HG03175 (cell line): ENCODE data around the gene ACP7.
"Not testable (repeated sequence)": the region's sequence is repeated elsewhere in the genome, so short reads cannot be mapped to it uniquely, and the experiment has no call there.

ENCODE experiments used
- ATAC-seq: cut with Tn5 transposase; IDR thresholded peaks from one replicate; pipeline ENCODE4 v1.9.1; 2021; ENCODE audit warnings: mild to moderate bottlenecking, moderate library complexity; ENCODE audit not compliant: unreplicated experiment

Gene ACP7

DNA sequence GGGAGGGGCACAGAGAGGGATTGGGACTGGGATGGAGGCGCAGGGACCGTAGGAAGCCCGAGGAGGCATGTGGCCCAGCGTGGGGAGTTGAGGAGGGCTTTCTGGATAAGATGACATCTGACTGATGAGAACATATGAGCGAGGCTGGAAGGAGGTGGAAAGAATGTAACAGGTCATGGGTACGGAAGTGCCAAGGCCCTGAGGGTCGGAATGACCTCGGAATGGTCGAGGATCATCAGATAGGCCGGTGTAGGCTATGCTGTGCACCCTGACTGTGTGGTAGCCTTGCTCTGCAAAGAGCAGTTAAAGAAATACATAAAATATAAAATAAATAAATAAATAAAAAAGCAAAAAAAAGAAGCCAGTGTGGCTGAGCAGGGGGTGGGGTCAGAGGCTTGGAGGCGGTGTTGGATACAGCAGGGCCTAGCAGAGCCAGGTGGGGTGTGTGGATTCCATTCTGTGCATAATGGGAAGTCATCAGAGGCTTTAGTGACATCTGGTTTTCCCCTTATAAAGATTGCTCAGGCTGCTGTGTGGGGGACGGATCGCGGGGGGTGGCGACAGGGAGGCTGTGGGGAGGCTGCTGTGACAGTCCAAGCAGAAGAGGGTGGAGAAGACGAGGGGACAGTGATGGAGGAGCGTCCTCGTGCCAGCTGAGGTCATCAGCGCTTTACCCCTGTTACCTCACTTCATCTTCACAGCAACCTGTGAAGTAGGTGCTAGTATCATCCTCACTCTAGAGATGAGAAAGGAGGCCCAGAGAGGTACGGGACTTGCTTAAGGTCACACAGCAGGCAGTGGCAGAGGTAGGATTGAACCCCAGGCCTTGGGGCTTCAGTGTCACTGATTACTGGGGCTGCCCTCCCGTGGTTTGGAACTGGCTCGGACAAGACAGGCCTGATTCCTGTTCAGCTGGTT, 46.4 kb downstream of the ACP7 start:
- ATAC-seq = no peak

DNA sequence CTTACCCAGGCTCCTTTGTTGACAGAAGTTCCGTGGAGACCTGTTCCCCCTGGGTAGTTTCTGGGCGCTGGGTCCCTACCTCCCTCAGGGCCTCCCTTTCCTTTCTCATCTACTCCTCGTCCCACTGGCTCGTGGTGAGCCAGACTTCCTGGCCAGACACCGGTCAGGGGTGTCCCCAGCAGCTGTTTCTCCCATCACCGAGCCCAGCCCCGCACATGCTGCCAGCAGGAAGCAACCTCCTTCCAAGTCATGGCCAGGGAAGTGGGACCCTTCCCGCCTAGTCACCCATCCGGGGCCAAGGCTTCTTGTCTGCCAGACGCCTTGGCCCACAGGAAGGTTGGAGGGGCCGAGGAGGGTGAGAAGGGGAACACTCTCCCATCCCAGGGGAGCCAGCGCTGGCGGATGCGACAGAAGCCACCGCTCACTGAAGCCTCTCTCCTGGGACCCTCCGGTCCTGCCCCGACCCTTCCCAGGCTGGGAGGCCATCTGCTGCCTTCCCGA, 47.1 kb downstream of the ACP7 start:
- no peak for ATAC-seq

DNA sequence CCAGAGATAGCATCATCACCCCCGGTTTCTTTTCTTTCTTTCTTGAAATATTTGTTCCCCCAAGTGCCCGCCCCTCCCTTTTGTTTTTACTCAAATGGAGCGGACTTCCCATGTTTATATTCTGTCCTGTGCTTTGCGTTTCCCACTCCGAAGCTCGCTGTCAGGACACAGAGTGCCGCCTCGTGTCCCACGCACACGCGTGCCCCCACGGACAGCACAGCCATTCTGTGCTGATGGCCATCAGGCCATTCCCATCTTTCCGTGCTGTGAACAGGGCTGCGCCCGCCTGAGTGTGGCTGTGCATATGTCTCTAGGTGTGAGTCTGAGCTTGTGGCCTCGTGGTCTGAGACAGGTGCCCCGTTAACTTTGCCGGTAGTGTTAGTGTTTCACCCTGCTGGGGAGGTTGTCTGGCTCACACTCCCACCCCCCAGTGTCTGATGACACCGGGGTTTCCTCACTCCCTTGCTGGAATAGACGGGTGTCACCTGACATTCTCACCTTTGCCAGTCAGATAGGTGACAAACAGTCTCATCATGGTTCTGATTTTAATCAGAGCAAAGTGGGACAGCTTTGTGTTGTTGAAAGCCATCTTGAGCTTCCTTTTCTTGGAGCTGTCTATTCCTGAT, 48.3 kb downstream of the ACP7 start:
- ATAC-seq = no peak

DNA sequence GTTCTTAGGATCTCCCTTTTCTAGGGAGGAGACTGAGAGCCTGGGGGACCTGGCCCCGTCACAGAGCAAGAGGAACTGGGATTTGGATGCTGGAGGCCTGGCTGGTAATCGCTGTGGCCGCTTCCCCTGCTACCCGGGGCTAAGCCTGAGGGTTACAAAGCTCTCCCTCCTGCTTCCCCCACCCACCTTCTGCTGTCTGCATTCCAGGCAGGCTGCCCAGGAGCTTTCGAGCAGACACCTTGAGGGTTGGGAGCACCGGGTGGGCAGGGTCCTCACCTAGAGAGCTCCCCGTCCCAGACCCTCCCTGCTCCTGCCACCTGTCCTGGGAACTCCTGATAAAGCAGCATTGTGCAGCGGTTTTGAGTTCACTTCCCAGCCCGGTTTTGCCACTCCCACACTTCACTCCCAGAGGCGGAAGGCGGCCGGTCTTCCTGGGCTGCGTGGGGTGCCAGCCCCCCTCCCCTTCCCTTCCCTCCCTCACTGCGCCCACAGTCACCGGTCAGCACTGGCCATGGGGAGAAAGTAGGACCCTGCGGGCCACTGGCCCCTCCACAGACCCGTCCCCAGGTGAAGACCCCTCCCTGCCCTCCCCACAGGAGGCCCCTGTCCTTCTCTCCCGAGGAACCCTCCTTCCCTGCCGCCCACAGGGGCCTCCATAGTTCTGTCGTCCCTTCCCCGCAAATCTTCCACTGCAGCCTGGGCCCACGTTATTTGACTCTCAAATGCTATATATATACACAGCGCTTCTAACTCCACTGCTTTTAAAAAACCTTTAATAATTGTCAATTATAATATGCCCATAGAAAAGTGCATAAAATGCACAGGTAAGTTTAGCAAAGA, 49.5 kb downstream of the ACP7 start:
- ATAC-seq = no peak

DNA sequence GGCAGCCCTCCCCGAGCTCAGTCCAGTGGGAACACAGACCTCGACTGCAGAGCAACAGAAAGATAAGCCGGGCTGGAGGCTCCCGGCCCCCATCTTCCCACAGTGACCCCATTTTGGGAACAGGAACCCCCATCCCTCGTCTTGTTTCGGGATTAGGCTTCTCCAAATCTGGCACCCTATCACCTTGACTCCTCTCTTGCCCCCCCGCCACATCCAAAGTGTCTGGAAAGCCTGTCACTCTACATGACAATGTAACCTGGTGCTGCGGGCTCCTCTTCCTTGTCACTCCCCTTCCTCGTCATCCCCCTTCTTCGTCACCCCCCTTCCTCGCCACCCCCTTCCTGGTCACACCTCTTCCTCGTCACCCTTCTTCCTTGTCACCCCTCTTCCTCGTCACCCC, 51.5 kb downstream of the ACP7 start:
- no peak for ATAC-seq

DNA sequence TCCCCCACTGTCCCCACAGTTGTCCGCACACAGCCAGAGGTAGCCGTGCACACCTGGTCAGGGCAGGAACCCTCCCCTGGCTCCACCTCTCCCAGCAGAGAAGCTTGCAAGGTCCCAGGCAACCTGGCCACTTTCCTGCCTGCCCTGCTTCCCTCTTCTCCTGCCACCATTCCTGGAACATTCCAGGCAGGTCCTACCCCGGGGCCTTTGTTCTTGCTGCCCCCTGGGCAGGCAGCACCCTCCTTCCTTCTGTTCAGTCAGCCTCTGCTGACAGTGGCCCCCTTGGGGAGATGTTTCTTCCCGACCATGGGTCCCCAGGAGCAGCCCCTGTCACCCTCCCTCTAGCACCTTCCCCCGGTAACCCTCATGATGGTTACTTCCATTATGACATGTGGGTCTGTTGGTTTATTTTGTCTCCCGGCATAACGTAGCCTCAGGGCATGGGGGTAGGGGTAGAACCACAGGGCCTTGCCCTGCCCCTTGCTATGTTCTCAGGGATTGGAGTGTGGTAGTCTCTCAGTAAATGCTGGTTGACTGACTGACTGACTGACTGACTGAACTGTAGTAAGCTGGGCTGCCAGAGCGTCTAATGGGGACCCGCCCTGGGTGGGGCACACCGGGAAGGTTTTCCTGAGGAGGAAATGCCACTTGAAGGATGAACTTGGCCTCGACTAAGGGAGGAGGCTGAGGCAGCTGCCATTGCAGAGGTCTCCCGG, 52.2 kb downstream of the ACP7 start:
- ATAC-seq = no peak

DNA sequence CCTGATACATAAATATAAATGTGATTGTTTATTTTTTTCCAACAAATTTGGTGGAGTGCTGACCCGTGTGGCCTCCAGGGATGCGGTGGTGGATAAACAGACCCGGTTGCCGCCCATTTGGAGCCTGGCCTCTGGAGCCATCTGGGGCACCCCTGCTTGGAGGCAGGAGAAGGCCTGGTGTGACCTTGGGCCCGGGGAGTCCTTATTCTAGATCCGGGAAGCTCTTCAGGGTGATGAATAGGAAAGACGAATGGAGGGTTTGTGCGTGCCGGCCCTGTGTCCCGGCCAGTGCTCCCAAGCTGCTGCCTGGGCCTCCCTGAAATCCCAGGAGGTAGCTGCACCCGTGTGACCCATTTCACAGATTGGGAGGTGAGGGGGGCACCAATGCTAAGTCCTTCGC, 53.0 kb downstream of the ACP7 start:
- no peak for ATAC-seq

DNA sequence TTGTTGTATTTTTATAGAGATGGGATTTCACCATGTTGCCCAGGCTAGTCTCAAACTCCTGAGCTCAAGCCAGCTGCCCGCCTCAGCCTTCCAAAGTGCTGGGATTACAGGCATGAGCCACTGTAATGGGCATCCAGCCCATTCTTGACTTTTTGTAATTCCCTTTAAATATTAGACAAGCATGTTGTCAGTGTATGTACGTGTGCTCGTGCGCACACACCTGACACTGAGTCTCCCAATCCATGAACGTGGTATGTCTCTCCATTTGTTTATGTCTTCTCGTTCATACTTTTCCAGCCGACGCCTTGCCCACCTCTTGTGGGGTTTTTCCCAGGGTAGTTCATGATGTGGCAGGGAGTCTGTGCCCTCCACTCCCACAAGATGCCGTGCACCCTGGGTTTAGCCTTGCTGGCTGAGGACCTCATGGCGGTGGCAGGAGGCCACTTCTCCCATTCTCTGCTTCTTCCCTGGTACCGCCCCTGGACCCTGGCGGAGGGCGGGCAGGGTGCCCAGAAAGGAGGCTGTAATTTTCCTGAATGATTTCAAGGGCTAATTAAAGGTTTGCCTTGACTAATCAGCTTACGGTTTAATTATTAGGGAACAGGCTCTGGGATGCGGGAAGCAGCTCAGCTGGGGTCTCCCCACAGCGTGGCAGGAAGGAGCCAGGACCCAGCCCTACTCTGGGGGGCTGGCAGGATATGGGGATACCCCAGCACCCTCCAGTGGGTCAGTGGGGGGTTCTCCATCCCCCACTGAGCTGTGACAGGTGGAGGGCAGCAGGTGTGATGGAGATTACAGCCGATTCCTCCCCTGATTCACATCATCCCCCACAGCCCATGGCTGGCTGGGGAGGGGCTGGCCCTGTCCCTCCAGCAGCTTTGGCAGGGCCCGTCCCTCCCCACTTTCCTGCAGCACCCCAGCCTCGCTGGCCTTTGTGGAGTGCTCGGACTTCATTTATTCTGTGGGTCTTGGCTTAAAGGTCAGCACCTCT, 54.3 kb downstream of the ACP7 start:
- no peak for ATAC-seq

DNA sequence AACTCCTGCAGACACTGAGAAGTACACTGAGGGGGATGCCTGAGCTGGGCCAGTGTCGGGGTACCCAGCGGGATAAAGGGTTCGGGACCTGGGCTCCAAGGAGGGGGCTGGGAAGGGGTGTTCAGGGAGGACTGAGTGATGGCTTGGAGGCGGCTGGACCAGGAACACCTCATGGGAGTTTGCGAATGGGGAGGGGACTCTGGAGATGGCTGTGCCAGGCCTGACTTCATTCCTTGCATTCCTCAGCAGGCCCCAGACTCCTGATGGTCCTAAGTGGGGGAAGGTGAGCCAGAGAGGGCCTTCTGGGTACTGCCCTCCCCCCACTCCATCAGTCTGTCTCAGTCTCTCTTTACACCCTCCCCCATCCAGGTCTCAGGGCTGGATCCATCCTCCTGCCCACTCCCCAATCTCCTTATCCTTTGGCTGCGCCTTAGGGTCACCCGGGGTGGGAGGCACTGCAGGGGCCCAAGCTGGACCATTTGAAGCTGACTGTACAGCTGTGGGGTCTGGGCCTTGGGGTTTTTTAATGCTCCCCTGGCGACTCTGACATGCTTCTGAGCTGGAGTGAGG, 55.2 kb downstream of the ACP7 start:
- ATAC-seq = no peak

DNA sequence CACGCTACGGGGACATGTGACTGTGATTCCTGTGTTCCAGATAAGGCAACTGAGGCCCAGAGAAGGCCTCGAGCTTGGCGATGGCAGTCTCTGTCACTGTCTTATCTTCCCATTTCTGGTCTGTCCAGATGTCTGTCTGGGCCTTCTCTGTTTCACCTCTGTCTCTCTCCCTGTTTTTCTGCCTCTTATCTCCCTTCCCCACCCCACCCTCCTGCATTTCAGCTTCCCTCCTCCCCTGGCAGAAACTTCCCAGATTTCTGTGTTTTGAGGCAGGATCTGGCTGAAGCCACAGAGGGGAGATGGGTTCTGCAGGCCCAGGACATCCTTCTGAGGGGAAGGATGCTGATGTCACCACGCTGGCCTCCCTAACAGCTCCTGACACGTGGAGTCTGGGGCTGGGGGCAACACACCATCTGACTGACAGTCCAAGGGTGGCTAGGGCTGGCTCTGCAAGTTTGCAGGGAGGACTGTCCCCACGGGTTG, 55.8 kb downstream of the ACP7 start:
- ATAC-seq = no peak

DNA sequence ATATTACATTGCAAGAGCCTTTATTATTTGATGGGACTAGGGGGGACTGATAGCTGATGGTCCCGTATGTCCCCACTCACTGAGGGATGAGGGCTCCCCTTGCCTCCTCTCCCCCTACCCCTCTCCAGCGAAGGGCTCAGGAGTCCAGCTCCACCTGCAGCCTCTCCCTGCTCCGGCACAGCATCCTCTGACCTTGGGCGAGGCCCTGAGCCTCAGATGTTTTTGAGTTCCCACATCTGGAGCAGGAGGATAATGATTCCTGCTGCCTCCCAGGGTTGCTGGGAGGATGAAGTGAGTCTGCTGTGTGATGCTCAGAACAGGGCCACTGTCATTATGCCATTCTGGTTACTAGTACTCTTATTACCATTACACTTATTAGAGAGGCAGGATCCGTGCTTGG, 56.4 kb downstream of the ACP7 start:
- no peak for ATAC-seq

DNA sequence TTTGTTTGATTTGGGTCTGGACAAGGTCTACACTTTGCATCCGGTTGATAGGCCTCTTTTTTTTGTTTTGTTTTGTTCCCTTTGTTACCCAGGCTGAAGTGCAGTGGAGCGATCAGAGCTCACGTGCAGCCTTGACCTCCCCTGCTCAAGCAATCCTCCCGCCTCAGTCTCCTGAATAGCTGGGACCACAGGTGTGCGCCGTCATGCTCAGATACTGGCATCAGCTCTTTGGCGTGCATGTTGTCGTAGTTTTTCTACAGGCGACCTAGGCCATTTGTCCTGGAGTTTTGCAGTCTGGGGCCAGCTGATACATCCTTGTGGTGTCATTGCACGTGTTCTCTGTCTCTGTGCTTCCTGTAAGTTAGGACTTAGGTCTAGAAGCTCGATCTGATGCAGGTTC, 57.8 kb downstream of the ACP7 start:
- ATAC-seq = no peak

DNA sequence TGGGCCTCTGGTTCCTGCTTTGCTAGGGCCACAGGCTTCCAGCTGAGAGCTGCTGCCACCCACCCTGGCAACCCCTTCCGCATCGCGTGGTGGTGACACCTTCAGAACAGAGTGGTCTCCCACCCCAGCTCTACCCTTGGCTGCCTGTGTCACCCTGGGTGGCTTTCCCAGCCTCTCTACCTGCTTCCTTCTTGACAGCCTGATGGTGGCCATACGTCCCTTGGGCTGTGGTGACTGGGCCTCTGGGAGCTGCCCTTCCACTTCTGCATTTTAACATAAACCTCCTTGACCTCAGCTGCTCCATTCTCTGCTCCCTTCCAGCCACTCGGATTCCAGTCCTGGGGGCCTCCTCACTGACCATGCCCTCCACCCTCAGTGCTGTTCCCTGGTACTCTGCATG, 58.5 kb downstream of the ACP7 start:
- no peak for ATAC-seq

DNA sequence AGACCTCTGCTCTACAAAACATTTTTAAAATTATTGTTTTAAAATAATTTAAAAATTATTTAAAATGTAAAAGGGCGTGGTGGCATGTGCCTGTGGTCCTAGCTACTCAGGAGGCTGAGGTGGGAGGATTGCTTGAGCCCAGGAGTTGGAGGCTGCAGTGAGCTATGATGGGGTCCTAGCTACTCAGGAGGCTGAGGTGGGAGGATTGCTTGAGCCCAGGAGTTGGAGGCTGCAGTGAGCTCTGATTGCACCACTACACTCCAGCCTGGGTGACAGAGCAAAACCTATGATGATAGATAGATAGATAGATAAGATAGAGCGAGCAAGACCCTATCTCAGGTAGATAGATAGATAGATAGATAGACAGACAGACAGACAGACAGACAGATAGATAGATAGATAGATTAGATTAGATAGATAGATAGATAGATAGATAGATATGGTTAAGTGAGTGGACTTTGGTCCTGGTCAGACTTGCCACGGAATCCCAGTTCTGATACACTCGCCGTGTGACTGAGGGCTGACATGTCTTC, 59.7 kb downstream of the ACP7 start:
- not testable (repeated sequence) for ATAC-seq

DNA sequence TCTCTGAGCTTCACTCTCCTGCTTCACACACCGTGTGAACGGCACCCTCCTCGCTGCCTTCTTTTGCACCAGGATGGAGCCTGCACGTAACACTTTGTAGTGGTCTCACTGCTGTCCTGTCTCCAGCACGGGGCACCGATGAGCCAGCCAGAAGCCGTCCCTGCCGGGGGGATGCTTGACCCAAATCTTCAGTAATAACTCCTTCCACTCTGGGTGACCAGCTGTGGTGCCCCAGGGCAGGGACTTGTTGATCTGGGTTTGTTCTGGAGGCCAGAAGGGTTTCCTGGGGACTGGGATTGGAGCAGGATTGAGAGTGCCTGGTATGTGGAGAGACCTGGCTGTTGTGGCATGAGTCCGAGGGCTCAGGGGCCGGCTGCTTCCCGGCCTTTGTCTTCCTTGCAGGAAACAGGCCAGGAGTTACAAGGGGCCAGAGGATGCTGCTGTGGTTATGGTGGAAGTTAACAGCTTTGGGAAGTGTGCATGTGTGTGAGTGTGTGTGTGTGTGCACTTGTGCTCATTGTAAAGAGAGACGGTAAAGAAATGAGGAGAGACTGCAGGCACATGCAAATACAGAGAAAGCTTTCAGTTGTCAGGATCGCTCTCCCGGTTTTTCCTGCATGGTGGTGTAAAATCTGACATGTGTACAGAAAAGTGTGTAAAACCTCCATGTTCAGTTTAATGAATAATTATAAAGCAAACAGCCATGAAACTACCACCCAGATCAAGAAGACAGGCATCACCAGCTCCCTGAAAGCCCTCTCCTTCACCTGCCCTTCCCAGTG, 60.3 kb downstream of the ACP7 start:
- no peak for ATAC-seq

DNA sequence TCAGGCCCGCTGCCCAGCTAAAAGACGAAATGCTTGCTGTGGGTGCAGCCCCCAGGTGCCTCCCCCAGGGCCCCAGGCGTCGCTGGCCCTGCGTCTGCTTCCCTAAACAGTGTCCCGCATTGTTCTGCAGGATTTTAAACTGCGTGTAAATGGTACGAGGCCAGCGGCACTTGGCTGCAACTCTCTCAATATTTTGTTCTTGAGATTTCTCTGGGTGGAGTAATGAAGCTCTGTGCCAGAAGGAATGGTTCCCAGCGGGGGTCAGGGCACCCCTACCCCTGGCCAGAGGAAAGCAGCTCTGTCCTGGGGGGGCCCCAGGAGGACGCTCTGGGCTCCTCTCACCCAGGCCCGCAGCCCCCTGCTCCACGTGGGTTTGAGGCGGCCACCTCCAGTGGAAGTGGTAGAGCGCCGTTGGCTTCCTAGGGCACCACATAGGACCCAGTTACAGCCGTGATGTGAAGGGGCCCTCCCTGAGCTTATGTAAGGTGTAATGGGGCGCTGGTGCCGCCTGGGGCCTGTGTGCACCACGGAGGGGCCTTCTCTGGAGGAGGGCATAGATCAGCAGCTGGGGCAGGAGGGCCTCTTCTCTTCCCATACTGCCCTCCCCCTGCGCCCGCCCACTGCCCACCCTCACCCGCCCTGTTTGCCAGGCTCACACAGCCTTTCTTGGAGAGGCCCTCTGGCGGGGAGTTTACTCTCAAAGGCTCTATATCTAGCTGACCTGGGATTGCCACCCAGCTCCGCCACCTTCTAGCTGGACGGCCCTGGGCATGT, 61.2 kb downstream of the ACP7 start:
- no peak for ATAC-seq

DNA sequence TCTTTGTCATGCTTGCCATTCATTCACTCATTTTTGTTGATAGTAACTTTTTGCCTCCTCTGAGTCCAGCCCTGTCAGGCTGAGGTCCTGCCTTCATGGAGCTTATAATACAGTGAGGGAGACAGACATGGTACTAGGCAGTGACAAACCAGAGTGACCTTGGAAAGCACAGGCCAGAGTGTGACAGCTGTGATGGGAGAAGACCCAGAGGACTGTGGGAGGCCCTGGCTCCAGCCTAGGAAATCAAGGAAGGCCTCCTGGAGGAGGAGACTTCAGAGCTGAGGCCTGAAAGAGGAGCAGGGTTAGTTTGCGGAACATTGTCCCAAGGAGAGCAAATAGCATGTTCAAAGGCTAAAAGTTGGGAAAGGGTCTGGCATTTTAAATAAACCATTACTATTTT, 61.9 kb downstream of the ACP7 start:
- ATAC-seq = no peak
